Measurements from ENCODE around the gene RPGRIP1. TPM values are rescaled to one million over a fixed set of nuclear protein-coding genes. Genes with fewer than 3 reads are reported as not detected.
A peak's percentile ranks its signal among the peaks of the same experiment; 100 is the strongest.

RPGRIP1 gene
- total and polyA plus RNA-seq, 9 of the 15 experiments (the other 6 are each of a cell fraction or from before 2014, with no cell fraction given) = 0.47 to 0.95 (median 0.65) TPM; not detected in 1

- TF ChIP-seq NCOA1 (IDR thresholded peaks at IDR 0.05; ENCODE audit: low read depth) = no peak
- TF ChIP-seq ATF7 (IDR thresholded peaks at IDR 0.05) = 0 out of 2 replicates have a peak, but pooled peaks have one; percentile 21
- TF ChIP-seq, protein P1, sequence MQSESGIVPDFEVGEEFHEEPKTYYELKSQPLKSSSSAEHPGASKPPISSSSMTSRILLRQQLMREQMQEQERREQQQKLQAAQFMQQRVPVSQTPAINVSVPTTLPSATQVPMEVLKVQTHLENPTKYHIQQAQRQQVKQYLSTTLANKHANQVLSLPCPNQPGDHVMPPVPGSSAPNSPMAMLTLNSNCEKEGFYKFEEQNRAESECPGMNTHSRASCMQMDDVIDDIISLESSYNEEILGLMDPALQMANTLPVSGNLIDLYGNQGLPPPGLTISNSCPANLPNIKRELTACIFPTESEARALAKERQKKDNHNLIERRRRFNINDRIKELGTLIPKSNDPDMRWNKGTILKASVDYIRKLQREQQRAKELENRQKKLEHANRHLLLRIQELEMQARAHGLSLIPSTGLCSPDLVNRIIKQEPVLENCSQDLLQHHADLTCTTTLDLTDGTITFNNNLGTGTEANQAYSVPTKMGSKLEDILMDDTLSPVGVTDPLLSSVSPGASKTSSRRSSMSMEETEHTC (IDR thresholded peaks at IDR 0.05) = no peak
- TF ChIP-seq ZNF165 (CRISPR knock-in tag; IDR thresholded peaks at IDR 0.05; ENCODE audit: borderline replicate concordance) = no peak
- TF ChIP-seq RB1 (IDR thresholded peaks at IDR 0.05; ENCODE audit: low read depth) = peak; percentile 64; the same call in 1 of the 2 replicates
- no peak for TF ChIP-seq SAFB2 (IDR thresholded peaks at IDR 0.05; ENCODE audit: borderline replicate concordance, low read depth, low read length, severe bottlenecking)
- TF ChIP-seq, protein P2, sequence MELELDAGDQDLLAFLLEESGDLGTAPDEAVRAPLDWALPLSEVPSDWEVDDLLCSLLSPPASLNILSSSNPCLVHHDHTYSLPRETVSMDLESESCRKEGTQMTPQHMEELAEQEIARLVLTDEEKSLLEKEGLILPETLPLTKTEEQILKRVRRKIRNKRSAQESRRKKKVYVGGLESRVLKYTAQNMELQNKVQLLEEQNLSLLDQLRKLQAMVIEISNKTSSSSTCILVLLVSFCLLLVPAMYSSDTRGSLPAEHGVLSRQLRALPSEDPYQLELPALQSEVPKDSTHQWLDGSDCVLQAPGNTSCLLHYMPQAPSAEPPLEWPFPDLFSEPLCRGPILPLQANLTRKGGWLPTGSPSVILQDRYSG (tag; conservative IDR thresholded peaks at IDR 0.05; ENCODE audit: low read depth) = no peak
- TF ChIP-seq KAT2B (IDR thresholded peaks at IDR 0.05; ENCODE audit: low read depth, low read length) = no peak
- no peak for TF ChIP-seq ZNF766 (CRISPR knock-in tag; conservative IDR thresholded peaks at IDR 0.05)
- peak; percentile 60 for TF ChIP-seq SP1 (CRISPR knock-in tag; IDR thresholded peaks at IDR 0.05)
- TF ChIP-seq RBM15 (IDR thresholded peaks at IDR 0.05; ENCODE audit: insufficient read depth, low read length) = no peak
- TF ChIP-seq LCOR (CRISPR knock-in tag; IDR thresholded peaks at IDR 0.05) = 0 out of 2 replicates have a peak, but pooled peaks have one; percentile 32
- TF ChIP-seq FOXA1 (IDR thresholded peaks at IDR 0.05; ENCODE audit: borderline replicate concordance) = no peak
- TF ChIP-seq SMARCE1 (IDR thresholded peaks at IDR 0.05) = peak; percentile 52
- TF ChIP-seq POLR2A (conservative IDR thresholded peaks at IDR 0.05) = peak; percentile 95
- no peak for TF ChIP-seq NR1H2 (CRISPR knock-in tag; IDR thresholded peaks at IDR 0.05)
- TF ChIP-seq PATZ1 (CRISPR knock-in tag; IDR thresholded peaks at IDR 0.05; ENCODE audit: borderline replicate concordance) = no peak
- TF ChIP-seq TAF9B (IDR thresholded peaks at IDR 0.05; ENCODE audit: partially characterized antibody) = peak; percentile 51
- peak; percentile 18 to 69; a peak in 2 of 4 replicates for TF ChIP-seq SIN3A (IDR thresholded peaks at IDR 0.05; ENCODE audit: borderline replicate concordance in 2 of 2, control insufficient read depth in 1 of 2, low read depth in 2 of 2, low read length in 2 of 2)
- TF ChIP-seq SRF (CRISPR knock-in tag; IDR thresholded peaks at IDR 0.05) = peak in 1 of 2 experiments; percentile 92; a peak in 2 of 4 replicates
- TF ChIP-seq EGR1 (conservative IDR thresholded peaks at IDR 0.05) = peak; percentile 57
Observed at GRCh38 chr14:21308479-21309237, 28.8 kb downstream of the RPGRIP1 start (continued).
